NB4 (cell line): ENCODE data around the gene WDR44.
"Not testable (repeated sequence)": the region's sequence is repeated elsewhere in the genome, so short reads cannot be mapped to it uniquely, and the experiment has no call there.

ENCODE experiments used
- CTCF ChIP-seq: IDR thresholded peaks from one replicate; pipeline ENCODE4 v1.5.1; 2012; ENCODE audit warnings: low read depth, low read length
- MAX ChIP-seq: IDR thresholded peaks from 2 replicates; pipeline ENCODE4 v1.6.1; 2011; ENCODE audit warnings: low read depth, low read length
- MYC ChIP-seq: IDR thresholded peaks from 2 replicates; pipeline ENCODE4 v1.6.1; 2011; ENCODE audit warnings: low read depth, low read length
- POLR2A ChIP-seq: IDR thresholded peaks from 2 replicates; pipeline ENCODE4 v1.6.1; 2011; ENCODE audit warnings: mild to moderate bottlenecking; ENCODE audit not compliant: insufficient read length; ENCODE audit errors: extremely low read depth

DNA sequence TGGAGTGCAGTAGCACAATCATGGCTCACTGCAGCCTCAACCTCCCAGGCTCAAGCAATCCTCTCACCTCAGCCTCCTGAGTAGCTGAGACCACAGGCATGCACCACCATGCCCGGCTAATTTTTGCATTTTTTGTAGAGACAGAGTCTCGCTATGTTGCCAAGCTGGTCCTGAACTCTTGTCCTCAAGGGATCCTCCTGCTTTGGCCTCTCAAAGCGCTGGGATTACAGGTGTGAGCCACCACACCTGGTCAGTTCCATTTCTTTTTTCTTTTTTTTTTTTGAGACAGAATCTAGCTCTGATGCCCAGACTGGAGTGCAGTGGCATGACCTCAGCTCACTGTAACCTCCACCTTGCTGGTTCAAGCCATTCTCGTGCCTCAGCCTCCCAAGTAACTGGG is 136.5 kb downstream of the WDR44 start:
- not testable (repeated sequence) for TF ChIP-seq CTCF, POLR2A, MAX, MYC
